SK-N-SH (cell line): ENCODE measurements around the gene MDM4. TPM values are rescaled to one million over a fixed set of nuclear protein-coding genes. Genes with fewer than 3 reads are reported as not detected.

Experiments
- CTCF ChIA-PET: fragments of 300-600, 350-600 bp; formaldehyde crosslinking; extraction: SDS; loops from one replicate; lab custom pipeline; 2021; lab: Yijun Ruan, JAX
- POLR2A ChIA-PET: fragments of 350-600 bp; sonication (Branson Sonifier 250); formaldehyde crosslinking; extraction: SDS; loops from one replicate; lab custom pipeline; 2020; ENCODE audit warnings: antibody characterized with exemption, inconsistent platforms; lab: Yijun Ruan, JAX
- DNase-seq: peaks from one replicate; pipeline ENCODE4 v3.0.0; 2012
- H2AFZ ChIP-seq: fragments of 200-600 bp; sonication (generic); 2 replicates; pipeline ENCODE4 v1.8.1; 2016; ENCODE audit warnings: antibody characterized with exemption, mild to moderate bottlenecking, low read depth
- H3F3A ChIP-seq: fragments of 200-600 bp; sonication (generic); replicated peaks from 2 replicates; pipeline ENCODE3; 2016; ENCODE audit warnings: antibody characterized with exemption, mild to moderate bottlenecking; ENCODE audit not compliant: insufficient read depth
- H3K27ac ChIP-seq, 2 experiments: fragments of 200-500 bp in 1 of 2; fragments of 200-600 bp in 1 of 2; sonication (Bioruptor generic) in 1 of 2; sonication (generic), shearing (Covaris generic) in 1 of 2; 2 replicates each; pipeline versions ENCODE4 v1.5.1 to v1.6.1; 2014 to 2016; ENCODE audit warnings: low read depth in 2 of 2, inconsistent platforms in 1 of 2, low read length in 1 of 2, mild to moderate bottlenecking in 1 of 2, mixed read lengths in 1 of 2
- H3K27me3 ChIP-seq: fragments of 200-600 bp; sonication (generic), shearing (Covaris generic); 2 replicates; pipeline ENCODE4 v1.6.1; 2016; ENCODE audit warnings: mixed run types; ENCODE audit not compliant: insufficient read depth
- H3K36me3 ChIP-seq, 2 experiments: fragments of 200-500 bp in 1 of 2; fragments of 200-600 bp in 1 of 2; sonication (Bioruptor generic) in 1 of 2; sonication (generic) in 1 of 2; replicated peaks in 1 of 2; 2 replicates each; pipeline versions ENCODE3 to v1.5.1; 2014 to 2016; ENCODE audit warnings: low read length in 1 of 2, mild to moderate bottlenecking in 1 of 2; ENCODE audit not compliant: insufficient read depth in 2 of 2, control insufficient read depth in 1 of 2
- H3K4me1 ChIP-seq, 2 experiments: fragments of 200-500 bp in 1 of 2; fragments of 200-600 bp in 1 of 2; sonication (Bioruptor generic) in 1 of 2; sonication (generic), shearing (Covaris generic) in 1 of 2; 2 replicates each; pipeline versions ENCODE4 v1.5.1 to v1.6.1; 2014 to 2016; ENCODE audit warnings: low read depth in 1 of 2, low read length in 1 of 2, mixed run types in 1 of 2; ENCODE audit not compliant: insufficient read depth in 2 of 2, control insufficient read depth in 1 of 2
- H3K4me2 ChIP-seq: fragments of 200-600 bp; sonication (generic), shearing (Covaris generic); 2 replicates; pipeline ENCODE4 v1.6.1; 2017; ENCODE audit warnings: mixed run types
- H3K4me3 ChIP-seq, 2 experiments: fragments of 200-500 bp in 1 of 2; fragments of 200-600 bp in 1 of 2; sonication (Bioruptor generic) in 1 of 2; sonication (generic), shearing (Covaris generic) in 1 of 2; 2 replicates each; pipeline versions ENCODE4 v1.5.1 to v1.8.1; 2014 to 2016; ENCODE audit warnings: low read depth in 2 of 2, inconsistent platforms in 1 of 2, low read length in 1 of 2, mild to moderate bottlenecking in 1 of 2, mixed read lengths in 1 of 2, moderate library complexity in 1 of 2
- H3K79me2 ChIP-seq: fragments of 200-600 bp; sonication (generic); 2 replicates; pipeline ENCODE4 v1.8.1; 2017; ENCODE audit warnings: mild to moderate bottlenecking; ENCODE audit not compliant: insufficient read depth
- H3K9ac ChIP-seq: fragments of 200-600 bp; sonication (generic); 2 replicates; pipeline ENCODE4 v1.6.1; 2017; ENCODE audit warnings: mixed run types
- H3K9me2 ChIP-seq: fragments of 200-600 bp; sonication (generic); 2 replicates; pipeline ENCODE4 v1.6.1; 2017; ENCODE audit warnings: mixed run types
- H3K9me3 ChIP-seq: fragments of 200-600 bp; sonication (generic); 2 replicates; pipeline ENCODE4 v1.6.1; 2017; ENCODE audit warnings: mixed run types, mild to moderate bottlenecking, moderate library complexity
- H4K20me1 ChIP-seq: fragments of 200-600 bp; sonication (generic); 2 replicates; pipeline ENCODE4 v1.6.1; 2017; ENCODE audit warnings: mild to moderate bottlenecking, mixed run types; ENCODE audit not compliant: insufficient read depth
- ELF1 ChIP-seq: IDR thresholded peaks from 2 replicates; pipeline ENCODE4 v1.4.0; 2012
- EP300 ChIP-seq, 2 experiments: IDR thresholded peaks; 2 replicates each; pipeline versions ENCODE4 v1.4.0 to v1.6.1; 2012; ENCODE audit warnings: borderline replicate concordance in 1 of 2, low read depth in 1 of 2, low read length in 1 of 2
- EZH2phosphoT487 ChIP-seq: fragments of 200-600 bp; sonication (generic); IDR thresholded peaks from 2 replicates; pipeline ENCODE4 v1.6.1; 2017; ENCODE audit warnings: low read depth, mixed run types, mild to moderate bottlenecking, antibody characterized with exemption, moderate library complexity, borderline replicate concordance
- GABPA ChIP-seq: IDR thresholded peaks from 2 replicates; pipeline ENCODE4 v1.4.0; 2012; ENCODE audit warnings: low read depth, mild to moderate bottlenecking
- NRF1 ChIP-seq: IDR thresholded peaks from 2 replicates; pipeline ENCODE4 v1.6.1; 2012; ENCODE audit warnings: low read depth, mild to moderate bottlenecking, low read length
- RCOR1 ChIP-seq: fragments of 150-350 bp; IDR thresholded peaks from 2 replicates; pipeline ENCODE4 v1.6.1; 2017; ENCODE audit warnings: antibody characterized with exemption, low read length
- RXRA ChIP-seq: IDR thresholded peaks from 2 replicates; pipeline ENCODE4 v1.4.0; 2012; ENCODE audit warnings: low read depth, mild to moderate bottlenecking, borderline replicate concordance
- SMC3 ChIP-seq: IDR thresholded peaks from 2 replicates; pipeline ENCODE4 v1.6.1; 2012; ENCODE audit warnings: low read depth, low read length, improper control_type of control experiment
- TEAD4 ChIP-seq: IDR thresholded peaks from 2 replicates; pipeline ENCODE4 v1.4.0; 2012; ENCODE audit warnings: mild to moderate bottlenecking, borderline replicate concordance; ENCODE audit not compliant: insufficient read depth
- WGBS: methylation state at CpG from one replicate; pipeline ENCODE4 v1.1.6; 2017; ENCODE audit warnings: low lambda C conversion rate; 5-methylcytosine and 5-hydroxymethylcytosine counted together
- polyA plus RNA-seq, 3 experiments: library from polyadenylated mRNA; depleted of rRNA; stranded (reverse); fragments of >200 nt; gene quantifications; 2 replicates each; pipeline ENCODE4 v1.2.3, GENCODE V29; 2012
- small RNA-seq, 7 experiments: library from RNA; depleted of rRNA; stranded (forward); fragments of <200 nt; gene quantifications; one replicate each; pipeline ENCODE3, GENCODE V24; 2012
- TF ChIP-seq, protein P1 (sequence below): IDR thresholded peaks from 2 replicates; pipeline ENCODE4 v1.6.1; 2012; ENCODE audit warnings: mild to moderate bottlenecking, low read depth, low read length, moderate library complexity
- TF ChIP-seq, protein P2 (sequence below): fragments of 150-350 bp; IDR thresholded peaks from 2 replicates; pipeline ENCODE4 v1.6.1; 2017; ENCODE audit warnings: antibody characterized with exemption, low read length, low read depth, borderline replicate concordance
- TF ChIP-seq, protein P3 (sequence below): IDR thresholded peaks from 2 replicates; pipeline ENCODE4; 2012
- TF ChIP-seq, protein P4 (sequence below): IDR thresholded peaks from 2 replicates; pipeline ENCODE4 v1.4.0; 2012; ENCODE audit warnings: low read depth

MDM4 gene
- polyA plus RNA-seq, 1 of the 3 experiments (the other 2 are of a cell fraction), result 6.2 TPM

DNA sequence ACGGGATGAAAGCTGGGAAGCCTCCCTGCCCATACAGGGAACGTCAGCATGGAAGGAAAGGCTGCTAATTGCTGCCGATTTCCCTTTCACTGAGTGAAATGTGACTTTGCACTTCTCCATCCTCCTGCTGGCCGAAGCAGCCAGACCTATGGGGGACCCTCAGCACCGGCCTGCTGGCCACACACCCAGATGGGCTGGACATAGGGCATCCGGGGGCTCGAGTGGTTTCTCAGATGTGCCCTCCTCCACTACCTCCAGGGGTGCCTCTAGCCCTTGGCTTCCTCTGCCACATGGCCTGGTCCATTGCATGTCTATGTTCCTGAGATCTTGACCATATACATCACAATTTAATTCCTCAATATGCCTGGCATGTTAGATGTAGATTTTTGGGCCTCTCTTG lies 89.6 kb downstream of the MDM4 start:
- WGBS, result 40% methylated on average over 4 of the region's 7 CpGs
- H3K9ac ChIP-seq, result no peak overlapping the region
- H3F3A ChIP-seq, result no peaks in the 10 kb centered on the region
- no peaks in the 10 kb centered on the region for H3K4me1 ChIP-seq
- H3K27me3 ChIP-seq, result no peaks in the 10 kb centered on the region; the same call in 1 of the 2 replicates
- TF ChIP-seq GABPA (no peak), EP300 (IDR thresholded peaks at IDR 0.05; ENCODE audit: borderline replicate concordance in 1 of 2, low read depth in 1 of 2, low read length in 1 of 2) (no peak), RXRA (no peak), RCOR1 (no peak), EZH2phosphoT487 (no peak), TEAD4 (no peak), ELF1 (no peak), NRF1 (no peak), SMC3 (no peak)
- TF ChIP-seq, protein P1, sequence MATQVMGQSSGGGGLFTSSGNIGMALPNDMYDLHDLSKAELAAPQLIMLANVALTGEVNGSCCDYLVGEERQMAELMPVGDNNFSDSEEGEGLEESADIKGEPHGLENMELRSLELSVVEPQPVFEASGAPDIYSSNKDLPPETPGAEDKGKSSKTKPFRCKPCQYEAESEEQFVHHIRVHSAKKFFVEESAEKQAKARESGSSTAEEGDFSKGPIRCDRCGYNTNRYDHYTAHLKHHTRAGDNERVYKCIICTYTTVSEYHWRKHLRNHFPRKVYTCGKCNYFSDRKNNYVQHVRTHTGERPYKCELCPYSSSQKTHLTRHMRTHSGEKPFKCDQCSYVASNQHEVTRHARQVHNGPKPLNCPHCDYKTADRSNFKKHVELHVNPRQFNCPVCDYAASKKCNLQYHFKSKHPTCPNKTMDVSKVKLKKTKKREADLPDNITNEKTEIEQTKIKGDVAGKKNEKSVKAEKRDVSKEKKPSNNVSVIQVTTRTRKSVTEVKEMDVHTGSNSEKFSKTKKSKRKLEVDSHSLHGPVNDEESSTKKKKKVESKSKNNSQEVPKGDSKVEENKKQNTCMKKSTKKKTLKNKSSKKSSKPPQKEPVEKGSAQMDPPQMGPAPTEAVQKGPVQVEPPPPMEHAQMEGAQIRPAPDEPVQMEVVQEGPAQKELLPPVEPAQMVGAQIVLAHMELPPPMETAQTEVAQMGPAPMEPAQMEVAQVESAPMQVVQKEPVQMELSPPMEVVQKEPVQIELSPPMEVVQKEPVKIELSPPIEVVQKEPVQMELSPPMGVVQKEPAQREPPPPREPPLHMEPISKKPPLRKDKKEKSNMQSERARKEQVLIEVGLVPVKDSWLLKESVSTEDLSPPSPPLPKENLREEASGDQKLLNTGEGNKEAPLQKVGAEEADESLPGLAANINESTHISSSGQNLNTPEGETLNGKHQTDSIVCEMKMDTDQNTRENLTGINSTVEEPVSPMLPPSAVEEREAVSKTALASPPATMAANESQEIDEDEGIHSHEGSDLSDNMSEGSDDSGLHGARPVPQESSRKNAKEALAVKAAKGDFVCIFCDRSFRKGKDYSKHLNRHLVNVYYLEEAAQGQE, result no peak
- TF ChIP-seq, protein P2, sequence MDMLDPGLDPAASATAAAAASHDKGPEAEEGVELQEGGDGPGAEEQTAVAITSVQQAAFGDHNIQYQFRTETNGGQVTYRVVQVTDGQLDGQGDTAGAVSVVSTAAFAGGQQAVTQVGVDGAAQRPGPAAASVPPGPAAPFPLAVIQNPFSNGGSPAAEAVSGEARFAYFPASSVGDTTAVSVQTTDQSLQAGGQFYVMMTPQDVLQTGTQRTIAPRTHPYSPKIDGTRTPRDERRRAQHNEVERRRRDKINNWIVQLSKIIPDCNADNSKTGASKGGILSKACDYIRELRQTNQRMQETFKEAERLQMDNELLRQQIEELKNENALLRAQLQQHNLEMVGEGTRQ, result no peak
- TF ChIP-seq, protein P3, sequence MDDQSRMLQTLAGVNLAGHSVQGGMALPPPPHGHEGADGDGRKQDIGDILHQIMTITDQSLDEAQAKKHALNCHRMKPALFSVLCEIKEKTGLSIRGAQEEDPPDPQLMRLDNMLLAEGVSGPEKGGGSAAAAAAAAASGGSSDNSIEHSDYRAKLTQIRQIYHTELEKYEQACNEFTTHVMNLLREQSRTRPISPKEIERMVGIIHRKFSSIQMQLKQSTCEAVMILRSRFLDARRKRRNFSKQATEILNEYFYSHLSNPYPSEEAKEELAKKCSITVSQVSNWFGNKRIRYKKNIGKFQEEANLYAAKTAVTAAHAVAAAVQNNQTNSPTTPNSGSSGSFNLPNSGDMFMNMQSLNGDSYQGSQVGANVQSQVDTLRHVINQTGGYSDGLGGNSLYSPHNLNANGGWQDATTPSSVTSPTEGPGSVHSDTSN, result no peak
- TF ChIP-seq, protein P4, sequence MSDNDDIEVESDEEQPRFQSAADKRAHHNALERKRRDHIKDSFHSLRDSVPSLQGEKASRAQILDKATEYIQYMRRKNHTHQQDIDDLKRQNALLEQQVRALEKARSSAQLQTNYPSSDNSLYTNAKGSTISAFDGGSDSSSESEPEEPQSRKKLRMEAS, result no peak
- no peak overlapping the region for H3K27ac ChIP-seq
- H3K36me3 ChIP-seq, result no peaks in the 10 kb centered on the region
- H3K4me2 ChIP-seq, result no peak overlapping the region
- no peaks in the 10 kb centered on the region for H3K9me3 ChIP-seq
- DNase-seq, result no peak
- ChIA-PET CTCF (no interaction called here), POLR2A (no interaction called here)
- no peaks in the 10 kb centered on the region for H4K20me1 ChIP-seq
- H3K79me2 ChIP-seq, result no peaks in the 10 kb centered on the region
- no peaks in the 10 kb centered on the region for H3K9me2 ChIP-seq
- no peak overlapping the region for H2AFZ ChIP-seq
- H3K4me3 ChIP-seq, result no peak overlapping the region

Small RNA genes lying within 50 kb of the gene (small RNA-seq; reads per million reads assigned to genes)
- gene RNA5SP74, result 0 to 15.9 (median 1.7) reads per million in 7 experiments

Other genes with a start within 250 kb of the MDM4 start
- gene PLEKHA6, start 156.5 kb upstream of the MDM4 start, polyA plus RNA-seq (2012; rRNA removed), result 1.2 and 3.1 TPM in 2 replicates
- gene PPP1R15B, start 104.6 kb upstream of the MDM4 start, polyA plus RNA-seq (2012; rRNA removed), result 12.1 and 14.3 TPM in 2 replicates
- gene PIK3C2B, start 21.6 kb upstream of the MDM4 start, polyA plus RNA-seq (2012; rRNA removed), result 6.5 and 6.6 TPM in 2 replicates
- gene LRRN2, start 169.3 kb downstream of the MDM4 start, polyA plus RNA-seq (2012; rRNA removed), result not detected in 2 replicates